ENCODE results near the gene MYOM1.
"Not testable (repeated sequence)": the region's sequence is repeated elsewhere in the genome, so short reads cannot be mapped to it uniquely, and the experiment has no call there.

The MYOM1 gene

GRCh38 chr18:3073353-3073752 lies 146.4 kb downstream of the MYOM1 start:
- not testable (repeated sequence) for DNase-seq

GRCh38 chr18:3071676-3072075 lies 148.1 kb downstream of the MYOM1 start:
- DNase-seq: no peak

GRCh38 chr18:3069671-3070433 lies 149.9 kb downstream of the MYOM1 start:
- no peak for DNase-seq

- DNase-seq: no peak
These were observed 152.0 kb downstream of the MYOM1 start for GRCh38 chr18:3067722-3068121.

GRCh38 chr18:3067165-3067661 lies 152.6 kb downstream of the MYOM1 start:
- no peak for DNase-seq

GRCh38 chr18:3066341-3067110 lies 153.2 kb downstream of the MYOM1 start:
- no peak for DNase-seq

- DNase-seq: not testable (repeated sequence)
These were observed 156.0 kb downstream of the MYOM1 start for GRCh38 chr18:3063766-3064165.

GRCh38 chr18:3062798-3063680 lies 156.7 kb downstream of the MYOM1 start:
- peak; percentile 64 for DNase-seq

- no peak for DNase-seq
These were observed 158.0 kb downstream of the MYOM1 start for GRCh38 chr18:3061581-3062312.

- no peak for DNase-seq
These were observed 158.8 kb downstream of the MYOM1 start for GRCh38 chr18:3060667-3061580.

- no peak for DNase-seq
These were observed 160.5 kb downstream of the MYOM1 start for GRCh38 chr18:3059272-3059671.

GRCh38 chr18:3058328-3059191 lies 161.2 kb downstream of the MYOM1 start:
- no peak for DNase-seq

- DNase-seq: no peak
These were observed 162.2 kb downstream of the MYOM1 start for GRCh38 chr18:3057526-3057925.

- DNase-seq: no peak
These were observed 163.5 kb downstream of the MYOM1 start for GRCh38 chr18:3056311-3056710.

GRCh38 chr18:3055816-3056215 lies 164.0 kb downstream of the MYOM1 start:
- DNase-seq: no peak

- DNase-seq: no peak
These were observed 164.5 kb downstream of the MYOM1 start for GRCh38 chr18:3055186-3055728.

GRCh38 chr18:3054780-3055179 lies 165.0 kb downstream of the MYOM1 start:
- DNase-seq: no peak

GRCh38 chr18:3054214-3054613 lies 165.6 kb downstream of the MYOM1 start:
- no peak for DNase-seq

- no peak for DNase-seq
These were observed 166.7 kb downstream of the MYOM1 start for GRCh38 chr18:3053081-3053480.

GRCh38 chr18:3052411-3052758 lies 167.4 kb downstream of the MYOM1 start:
- no peak for DNase-seq
